AG08395 (cell line): ENCODE results near the gene ZNF764.
"Not testable (repeated sequence)": the region's sequence is repeated elsewhere in the genome, so short reads cannot be mapped to it uniquely, and the experiment has no call there.

ENCODE experiments used
- DNase-seq: peaks from one replicate; pipeline ENCODE4 v3.0.0; 2012; ENCODE audit warnings: mixed read lengths, low spot score

ZNF764 gene

GRCh38 chr16:30527635-30528178 is 30.5 kb downstream of the ZNF764 start:
- DNase-seq, result no peak

- DNase-seq, result peak; percentile 98
Measured at GRCh38 chr16:30526823-30527634, 31.1 kb downstream of the ZNF764 start.

GRCh38 chr16:30526137-30526822 is 31.9 kb downstream of the ZNF764 start, which contains the start of gene ZNF768:
ZNF768 (minus strand) TSS chr16:30526566; CDS start chr16:30526413, 153 bp downstream.
- peak; percentile 61 for DNase-seq

- DNase-seq, result no peak
Measured at GRCh38 chr16:30525844-30526136, 32.4 kb downstream of the ZNF764 start.

- DNase-seq, result no peak
Measured at GRCh38 chr16:30524575-30525568, 33.3 kb downstream of the ZNF764 start.

- DNase-seq, result no peak
Measured at GRCh38 chr16:30523768-30524574, 34.2 kb downstream of the ZNF764 start.

- DNase-seq, result not testable (repeated sequence)
Measured at GRCh38 chr16:30522702-30523463, 35.3 kb downstream of the ZNF764 start.

GRCh38 chr16:30521873-30522641 is 36.1 kb downstream of the ZNF764 start:
- DNase-seq, result no peak

GRCh38 chr16:30521476-30521872 is 36.7 kb downstream of the ZNF764 start:
- no peak for DNase-seq

- no peak for DNase-seq
Measured at GRCh38 chr16:30519120-30520049, 38.8 kb downstream of the ZNF764 start.

GRCh38 chr16:30518552-30518951 is 39.6 kb downstream of the ZNF764 start:
- no peak for DNase-seq

- DNase-seq, result no peak
Measured at GRCh38 chr16:30515275-30515674, 42.9 kb downstream of the ZNF764 start.

GRCh38 chr16:30511509-30511908 is 46.7 kb downstream of the ZNF764 start:
- DNase-seq, result no peak

GRCh38 chr16:30510376-30510938 is 47.7 kb downstream of the ZNF764 start:
- no peak for DNase-seq

- DNase-seq, result no peak
Measured at GRCh38 chr16:30509081-30509765, 49.0 kb downstream of the ZNF764 start.
